GM21786 (cell line): Measurements from ENCODE around the gene HEATR3.
A peak's percentile ranks its signal among the peaks of the same experiment; 100 is the strongest.
"Not testable (repeated sequence)": the region's sequence is repeated elsewhere in the genome, so short reads cannot be mapped to it uniquely, and the experiment has no call there.

ENCODE experiments used
- ATAC-seq: cut with Tn5 transposase; IDR thresholded peaks from one replicate; pipeline ENCODE4 v1.9.1; 2021; ENCODE audit not compliant: unreplicated experiment

HEATR3 gene

DNA sequence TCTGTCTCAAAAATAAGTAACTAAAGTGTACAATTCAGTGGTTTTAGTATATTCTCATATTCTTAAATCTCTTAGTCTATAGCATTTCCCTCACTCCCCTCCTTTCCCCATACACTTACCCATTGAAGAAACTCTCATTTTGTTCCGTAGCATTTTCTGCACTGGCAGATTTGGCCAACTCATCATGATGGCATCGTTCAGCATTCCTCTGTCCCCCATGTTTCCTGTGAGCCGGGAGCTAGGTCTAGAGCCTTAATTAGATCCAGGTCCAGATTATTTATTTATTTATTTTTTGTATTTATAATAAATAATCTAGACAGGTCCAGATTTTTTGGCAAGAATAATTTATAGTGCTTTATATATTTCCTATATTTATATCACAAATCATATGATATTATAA lies 31.0 kb downstream of the HEATR3 start:
- no peak for ATAC-seq

GRCh38 chr16:50099957-50100648 lies 34.3 kb downstream of the HEATR3 start:
- ATAC-seq: no peak

GRCh38 chr16:50102051-50102746 lies 36.4 kb downstream of the HEATR3 start:
- ATAC-seq: peak; percentile 69

DNA sequence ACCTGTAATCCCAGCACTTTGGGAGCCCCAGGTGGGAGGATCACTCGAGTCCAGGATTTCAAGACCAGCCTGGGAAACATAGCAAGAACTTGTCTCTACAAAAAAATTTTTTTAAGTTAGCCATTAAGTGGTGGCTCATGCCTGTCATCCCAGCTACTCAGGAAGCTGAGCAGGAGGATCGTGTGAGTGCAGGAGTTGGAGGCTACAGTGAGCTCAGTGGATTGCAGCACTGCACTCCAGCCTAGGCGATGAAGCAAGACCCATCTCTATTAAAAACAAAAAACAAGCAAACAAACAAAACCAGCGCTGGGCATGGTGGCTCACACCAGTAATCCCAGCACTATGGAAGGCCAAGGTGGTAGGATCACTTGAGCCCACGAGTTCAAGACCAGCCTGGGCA lies 38.0 kb downstream of the HEATR3 start:
- no peak for ATAC-seq

DNA sequence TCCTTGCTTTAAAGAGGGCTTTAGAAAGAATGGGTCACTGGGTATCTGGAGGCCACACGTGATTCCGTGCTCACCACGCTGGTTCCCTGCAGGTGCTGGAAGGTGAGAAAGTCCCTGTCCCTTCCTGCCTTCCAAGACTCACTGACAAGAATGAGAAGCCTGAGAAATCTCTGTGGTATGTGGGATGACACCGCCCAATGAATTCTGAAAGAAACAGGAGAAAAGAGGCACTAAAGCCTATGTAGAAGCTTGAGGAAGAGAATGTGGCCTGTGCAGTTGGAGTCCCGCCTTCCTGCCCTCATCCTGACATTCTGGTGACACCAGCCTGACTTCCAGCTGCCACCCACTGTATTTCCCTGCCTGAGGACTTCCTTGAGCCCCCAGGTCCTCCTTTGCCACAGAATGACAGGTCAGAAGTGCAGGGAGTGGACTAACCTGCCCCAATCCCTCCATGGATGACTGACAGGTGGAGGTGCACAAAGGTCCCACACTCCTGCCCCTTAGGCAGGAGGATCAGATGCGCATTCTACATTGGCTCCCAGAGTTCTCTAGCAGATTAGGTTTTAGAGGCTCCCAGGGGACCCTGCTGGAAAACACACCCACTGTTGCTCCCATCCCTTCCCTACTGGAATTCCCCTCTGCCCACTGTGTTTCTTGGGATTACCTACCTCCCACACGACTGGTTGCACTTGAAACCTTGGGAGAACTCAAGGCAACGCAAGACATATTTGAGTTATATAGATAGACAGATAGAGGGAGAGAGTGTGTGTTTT lies 48.8 kb downstream of the HEATR3 start:
- no peak for ATAC-seq

DNA sequence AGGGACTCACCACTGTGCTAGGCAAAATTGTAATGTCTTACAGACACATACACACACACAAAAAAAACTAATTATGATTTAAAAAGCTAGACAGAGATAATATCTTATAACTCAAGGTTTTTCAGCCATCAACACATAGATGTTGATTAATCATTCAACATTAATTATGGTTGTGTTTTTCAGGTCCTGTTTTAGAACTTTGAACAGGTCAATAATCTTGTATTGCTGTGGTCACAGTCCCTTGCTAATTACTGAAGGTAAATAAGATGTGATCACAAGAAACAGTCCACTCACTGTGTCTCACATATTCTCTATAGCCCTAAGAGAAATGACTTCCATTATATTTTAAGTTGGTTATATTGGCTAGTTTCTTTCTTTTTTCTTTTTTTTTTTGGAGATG lies 54.9 kb downstream of the HEATR3 start:
- no peak for ATAC-seq

DNA sequence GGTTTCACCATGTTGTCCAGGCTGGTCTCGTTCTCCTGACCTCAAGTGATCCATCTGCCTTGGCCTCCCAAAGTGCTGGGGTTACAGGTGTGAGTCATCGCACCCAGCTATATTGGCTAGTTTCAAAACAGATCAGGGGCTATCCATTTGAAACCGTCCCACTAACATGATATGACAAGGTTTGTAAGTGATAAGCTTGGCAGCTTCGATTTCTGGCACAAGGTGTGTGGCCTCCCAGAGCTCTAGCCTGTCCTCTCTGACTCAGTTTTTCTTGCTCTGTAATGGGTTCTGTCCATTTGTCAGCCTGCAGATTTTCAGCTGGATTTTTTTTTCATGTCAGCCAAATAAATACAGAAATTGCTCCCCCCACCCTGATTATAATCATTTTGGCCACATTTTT lies 55.5 kb downstream of the HEATR3 start:
- peak; percentile 61 for ATAC-seq

- no peak for ATAC-seq
Measured at GRCh38 chr16:50121721-50122445, 56.1 kb downstream of the HEATR3 start.

- ATAC-seq: no peak
Measured at GRCh38 chr16:50123417-50123816, 57.6 kb downstream of the HEATR3 start.

- ATAC-seq: no peak
Measured at GRCh38 chr16:50124769-50125168, 59.0 kb downstream of the HEATR3 start.

GRCh38 chr16:50126183-50126582 lies 60.4 kb downstream of the HEATR3 start:
- no peak for ATAC-seq

DNA sequence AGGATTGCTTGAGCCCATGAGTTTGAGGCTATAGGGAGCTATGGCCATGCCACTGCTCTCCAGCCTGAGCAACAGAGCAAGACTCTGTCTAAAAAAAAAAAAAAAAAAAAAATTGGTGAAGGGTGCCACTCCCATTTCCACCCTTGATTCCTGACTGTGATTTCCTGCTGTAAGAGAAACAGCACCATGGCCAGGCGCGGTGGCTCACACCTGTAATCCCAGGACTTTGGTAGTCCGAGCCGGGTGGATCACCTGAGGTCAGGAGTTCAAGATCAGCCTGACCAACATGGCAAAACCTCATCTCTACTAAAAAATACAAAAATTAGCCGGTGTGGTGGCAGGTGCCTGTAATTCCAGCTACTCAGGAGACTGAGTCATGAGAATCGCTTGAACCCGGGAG lies 66.8 kb downstream of the HEATR3 start:
- ATAC-seq: not testable (repeated sequence)

DNA sequence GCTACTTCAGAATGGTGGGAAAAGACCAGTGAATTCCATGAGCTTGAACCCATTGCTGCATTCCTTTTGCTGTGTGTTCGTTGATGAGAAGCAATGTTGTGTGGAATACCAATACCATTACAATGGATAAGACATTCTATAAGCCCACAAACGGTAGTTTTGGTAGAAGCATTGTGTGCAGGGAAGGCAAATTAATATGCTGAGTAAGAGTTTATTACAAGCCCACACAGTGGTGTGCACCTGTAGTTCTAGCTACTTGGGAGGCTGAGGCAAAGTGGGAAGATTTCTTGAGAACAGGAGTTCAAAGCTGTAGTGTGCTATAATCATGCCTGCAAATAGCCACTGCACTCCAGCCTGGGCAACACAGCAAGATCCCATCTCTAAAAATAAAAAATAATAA lies 67.4 kb downstream of the HEATR3 start:
- no peak for ATAC-seq

DNA sequence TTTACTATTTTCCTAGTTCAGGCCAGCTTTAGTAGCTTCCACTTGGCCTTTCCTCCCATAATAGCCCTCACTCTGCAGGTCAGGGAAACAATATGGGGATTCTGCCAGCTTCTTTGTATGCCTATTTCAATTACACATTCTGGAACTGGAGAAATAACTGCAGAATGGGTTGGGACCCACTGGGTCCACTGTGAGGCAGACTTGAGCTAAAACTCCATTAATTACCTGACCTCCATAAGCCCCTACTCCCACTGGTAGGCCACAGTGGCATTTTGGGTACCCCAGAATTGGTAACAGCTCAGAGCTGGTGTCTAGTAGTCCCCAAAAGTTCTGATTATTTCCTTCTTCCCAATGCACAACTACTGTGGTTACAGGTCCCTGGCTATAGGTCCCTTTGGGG lies 70.6 kb downstream of the HEATR3 start:
- no peak for ATAC-seq

GRCh38 chr16:50137268-50137667 lies 71.5 kb downstream of the HEATR3 start:
- ATAC-seq: no peak

DNA sequence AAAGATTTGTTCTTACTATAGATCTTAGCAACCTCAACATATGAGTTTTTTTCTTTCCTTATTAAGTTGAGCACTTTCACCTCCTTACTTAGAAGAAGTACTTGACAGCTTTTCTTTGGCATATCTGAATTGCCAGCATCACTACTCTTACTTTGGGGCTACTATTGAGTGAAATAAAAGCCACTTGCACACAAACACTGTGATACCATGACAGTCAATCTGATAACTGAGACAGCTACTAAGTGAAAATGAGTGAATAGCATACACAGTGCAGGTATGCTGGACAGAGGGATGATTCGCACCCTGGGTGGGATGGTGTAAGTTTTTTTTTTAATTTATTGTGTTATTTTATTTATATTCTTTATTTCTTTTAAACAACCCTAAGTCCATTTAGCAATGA lies 73.8 kb downstream of the HEATR3 start:
- ATAC-seq: no peak

DNA sequence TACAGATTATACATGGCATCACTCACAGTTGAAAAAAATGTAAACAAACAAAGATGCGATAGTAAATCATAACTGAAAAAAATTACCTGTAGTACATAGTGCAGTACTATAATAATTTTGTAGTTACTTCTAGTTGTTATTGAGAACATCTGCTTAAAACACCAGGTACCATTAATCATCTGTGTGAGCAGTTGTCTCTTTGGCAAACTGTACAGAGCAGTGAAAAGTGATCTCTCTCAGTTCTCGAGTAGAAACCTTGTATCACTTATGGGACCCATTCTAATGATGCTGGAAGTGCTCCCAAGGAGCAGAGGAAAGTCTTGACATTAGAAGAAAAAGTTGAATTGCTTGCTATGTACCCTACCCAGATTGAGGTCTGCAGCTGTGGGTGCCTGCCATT lies 78.4 kb downstream of the HEATR3 start:
- no peak for ATAC-seq

DNA sequence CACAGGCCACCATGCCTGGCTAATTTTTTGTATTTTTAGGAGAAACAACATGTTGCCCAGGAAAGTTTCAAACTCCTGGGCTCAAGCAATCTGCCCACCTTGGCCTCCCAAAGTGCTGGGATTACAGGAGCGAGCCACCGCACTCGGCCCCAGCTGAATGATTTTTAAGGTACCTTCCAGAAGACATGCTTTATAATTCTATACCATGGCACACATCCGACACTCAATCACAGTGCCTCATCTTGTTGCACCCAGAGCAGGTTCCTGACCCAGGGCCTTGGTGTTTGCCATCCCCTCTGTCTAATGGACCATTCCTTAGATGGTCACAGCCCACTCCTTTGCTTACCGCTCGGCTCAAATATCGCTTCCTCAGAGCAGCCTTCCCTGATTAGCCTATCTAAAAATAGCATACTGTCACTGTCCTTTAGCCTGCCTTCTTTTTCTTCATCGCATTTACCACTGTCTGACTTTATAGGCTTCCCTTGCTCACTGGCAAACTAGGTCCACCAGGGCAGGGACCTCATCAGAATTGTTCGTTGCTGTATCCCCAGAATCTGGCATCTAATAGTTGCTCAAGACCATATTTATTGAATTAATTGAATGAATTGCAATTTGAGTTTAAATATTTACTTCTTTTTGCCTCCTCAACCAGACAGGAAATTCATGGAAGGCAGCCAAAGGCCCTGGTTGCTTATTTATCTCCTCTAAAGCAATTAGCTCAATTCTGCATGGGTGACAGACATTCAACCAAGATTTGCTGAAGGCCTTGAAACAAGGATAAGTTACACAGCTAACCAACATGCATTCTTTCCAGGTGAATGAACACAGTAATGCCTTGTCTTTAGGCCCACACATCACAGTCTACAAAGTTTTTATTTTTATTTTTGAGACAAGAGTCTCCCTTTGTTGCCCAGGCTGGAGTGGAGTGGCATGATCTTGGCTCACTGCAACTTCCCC lies 81.0 kb downstream of the HEATR3 start:
- ATAC-seq: no peak

DNA sequence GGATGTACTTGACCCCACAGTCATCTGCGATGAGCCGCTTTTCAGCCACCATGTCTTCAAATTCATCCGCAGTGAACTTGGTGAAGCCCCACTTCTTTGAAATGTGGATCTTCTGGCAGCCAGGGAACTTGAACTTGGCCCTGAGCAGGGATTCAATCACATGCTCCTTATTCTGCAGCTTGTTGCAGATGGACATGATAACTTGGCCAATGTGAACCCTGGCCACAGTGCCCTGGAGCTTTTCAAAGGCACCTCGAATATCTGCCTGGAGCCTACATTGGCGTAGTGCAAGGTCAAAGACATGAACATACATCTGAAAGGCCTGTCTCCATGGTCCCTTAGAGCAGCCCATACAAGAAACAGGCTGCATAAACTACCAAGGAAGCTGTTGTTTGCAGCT lies 85.6 kb downstream of the HEATR3 start:
- no peak for ATAC-seq

DNA sequence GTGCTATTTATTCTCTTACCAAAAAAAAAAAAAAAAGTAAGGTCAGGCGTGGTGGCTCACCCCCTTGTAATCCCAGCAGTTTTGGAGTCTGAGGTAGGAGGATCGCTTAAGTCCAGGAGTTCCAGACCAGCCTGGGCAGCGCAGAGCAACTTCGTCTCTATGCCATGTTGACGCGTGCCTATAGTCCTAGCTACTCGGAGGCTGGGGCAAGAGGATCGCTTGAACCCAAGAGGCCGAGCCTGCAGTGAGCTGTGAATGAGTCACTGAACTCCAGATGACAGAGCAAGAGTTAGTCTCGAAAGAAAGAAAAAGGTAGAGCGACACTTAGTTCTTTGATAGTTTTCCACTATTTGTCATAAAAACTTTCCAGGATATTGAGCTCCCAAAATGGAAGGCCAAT lies 86.0 kb downstream of the HEATR3 start:
- no peak for ATAC-seq
